GM21447 (cell line): Measurements from ENCODE around the gene PHF5A.
"Not testable (repeated sequence)": the region's sequence is repeated elsewhere in the genome, so short reads cannot be mapped to it uniquely, and the experiment has no call there.

ENCODE experiments used
- ATAC-seq: cut with Tn5 transposase; IDR thresholded peaks from one replicate; pipeline ENCODE4 v1.9.1; 2021; ENCODE audit not compliant: unreplicated experiment

PHF5A gene

DNA sequence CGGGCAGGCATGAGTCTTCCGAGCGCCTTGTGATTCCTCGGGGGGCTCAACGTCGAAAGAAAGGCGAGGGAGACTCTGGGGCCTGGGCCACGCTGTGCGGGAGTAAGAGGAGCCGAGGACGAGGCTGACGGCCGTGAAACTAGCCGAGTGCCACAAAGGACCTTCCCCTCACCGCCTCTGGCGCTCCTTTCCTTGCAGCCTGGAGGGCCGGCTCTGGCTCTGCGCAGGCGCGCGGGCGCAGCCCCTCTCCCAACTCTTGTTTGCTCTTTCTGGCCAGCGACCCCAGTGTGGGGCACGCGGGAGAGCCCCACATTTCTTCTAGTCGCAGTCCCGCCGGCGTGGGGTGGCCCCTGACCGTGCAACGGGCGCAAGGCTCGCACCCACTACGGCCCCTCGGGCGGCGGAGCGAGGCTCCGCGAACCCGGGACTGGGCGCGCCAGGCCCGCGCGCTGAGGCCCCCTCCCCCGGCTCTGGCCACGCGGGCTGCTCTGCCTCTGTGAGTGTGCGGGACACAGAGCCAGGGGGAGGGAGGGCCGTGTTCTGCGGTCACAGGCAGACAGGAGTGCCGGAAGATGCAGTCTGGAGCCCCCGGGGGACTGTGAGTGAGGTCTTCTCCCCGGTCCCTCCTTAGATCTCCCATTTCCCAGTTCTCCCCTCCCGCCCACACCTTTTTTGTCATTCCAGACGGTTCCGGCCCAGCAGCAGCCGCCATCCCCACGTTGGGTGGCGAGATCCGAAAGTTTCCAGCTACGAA lies 20.9 kb downstream of the PHF5A start:
- ATAC-seq: no peak

- peak; percentile 30 for ATAC-seq
Measured at GRCh38 chr22:41446639-41447434, 21.7 kb downstream of the PHF5A start, which contains the start of gene TOB2. Gene TOB2 (minus strand): TSS chr22:41446801. CDS start chr22:41437345, 9,456 bp downstream.

DNA sequence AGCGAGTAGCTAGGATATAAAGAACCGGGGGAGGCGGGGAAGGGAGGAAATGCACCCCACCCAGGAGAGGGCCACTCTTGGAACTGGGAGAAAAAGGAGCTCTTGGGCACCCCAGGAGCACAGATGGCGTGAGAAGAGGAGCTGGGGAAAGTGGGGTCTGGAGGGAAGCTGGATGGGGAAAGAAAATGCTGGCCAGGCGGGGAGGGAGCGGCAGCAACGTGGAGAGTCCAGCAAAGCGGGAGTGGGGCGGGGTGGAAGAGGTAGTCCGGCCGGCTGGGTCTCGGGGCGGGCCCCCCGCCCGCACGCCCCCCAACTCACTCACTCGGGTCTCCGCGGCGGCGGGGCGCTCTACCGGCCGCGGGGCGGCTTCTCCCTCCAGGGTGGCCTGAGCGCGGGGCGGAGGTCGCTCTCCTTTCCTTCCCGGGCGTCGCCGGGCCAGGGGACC lies 22.4 kb downstream of the PHF5A start:
- no peak for ATAC-seq

- no peak for ATAC-seq
Measured at GRCh38 chr22:41445129-41446056, 23.1 kb downstream of the PHF5A start.

DNA sequence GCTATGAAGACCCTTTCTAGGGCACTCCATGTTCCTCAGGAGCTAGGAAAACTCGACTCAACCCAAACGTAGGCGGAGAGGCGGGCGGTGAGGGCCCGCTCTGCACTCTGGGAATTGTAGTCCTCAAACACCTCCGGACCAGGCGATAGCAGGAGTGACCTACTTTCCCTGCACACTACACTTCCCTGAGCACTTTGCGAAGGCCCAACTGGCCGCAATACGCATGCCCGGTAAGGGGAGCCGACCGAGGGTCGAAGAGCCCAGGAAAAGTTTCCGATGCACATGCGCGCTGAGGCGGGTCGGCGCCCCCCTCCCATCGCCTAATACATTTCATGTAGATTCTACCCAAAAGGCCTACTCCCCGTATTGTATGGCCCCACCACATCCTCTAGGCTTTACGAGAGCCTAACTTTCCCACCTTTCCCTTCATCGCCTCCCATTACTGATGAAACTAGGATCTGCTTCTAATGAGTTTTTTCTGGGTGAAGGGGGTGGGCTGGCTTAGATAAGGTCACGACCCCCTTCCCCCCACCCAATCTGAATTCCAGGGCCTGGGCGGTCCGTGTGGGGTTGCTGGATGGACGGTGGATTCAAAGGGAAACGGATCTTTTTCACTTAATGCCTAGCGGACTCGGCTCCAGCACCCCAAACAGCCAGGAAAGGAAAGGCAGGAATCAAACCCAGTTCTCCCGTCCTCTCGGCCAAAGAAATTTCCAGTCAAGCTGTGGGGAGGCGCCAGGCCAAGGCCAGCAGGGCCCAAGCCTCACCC lies 23.9 kb downstream of the PHF5A start:
- peak; percentile 46 for ATAC-seq

GRCh38 chr22:41442240-41442792 lies 26.2 kb downstream of the PHF5A start:
- no peak for ATAC-seq

GRCh38 chr22:41440511-41440910 lies 28.0 kb downstream of the PHF5A start:
- not testable (repeated sequence) for ATAC-seq

DNA sequence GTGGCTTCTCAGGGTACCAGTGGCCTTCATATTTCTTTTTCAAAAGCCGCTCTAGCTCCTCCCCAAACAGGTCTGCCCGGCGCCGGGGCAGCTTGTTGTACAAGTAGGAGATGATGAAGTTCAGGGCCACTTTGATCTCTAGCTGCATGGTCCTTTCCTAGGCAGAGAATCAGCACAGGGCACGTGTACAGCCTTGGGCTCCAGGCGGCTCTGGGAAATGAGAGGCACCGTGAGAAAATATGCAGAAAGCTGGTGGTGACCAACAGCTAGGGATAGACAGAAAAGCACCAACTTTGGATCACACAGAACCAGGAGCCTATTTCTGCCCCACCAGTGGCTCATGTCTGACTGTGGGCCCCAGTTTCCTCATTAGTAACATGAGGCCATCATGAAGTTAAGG lies 31.3 kb downstream of the PHF5A start:
- no peak for ATAC-seq

GRCh38 chr22:41436322-41437113 lies 32.0 kb downstream of the PHF5A start:
- ATAC-seq: no peak

DNA sequence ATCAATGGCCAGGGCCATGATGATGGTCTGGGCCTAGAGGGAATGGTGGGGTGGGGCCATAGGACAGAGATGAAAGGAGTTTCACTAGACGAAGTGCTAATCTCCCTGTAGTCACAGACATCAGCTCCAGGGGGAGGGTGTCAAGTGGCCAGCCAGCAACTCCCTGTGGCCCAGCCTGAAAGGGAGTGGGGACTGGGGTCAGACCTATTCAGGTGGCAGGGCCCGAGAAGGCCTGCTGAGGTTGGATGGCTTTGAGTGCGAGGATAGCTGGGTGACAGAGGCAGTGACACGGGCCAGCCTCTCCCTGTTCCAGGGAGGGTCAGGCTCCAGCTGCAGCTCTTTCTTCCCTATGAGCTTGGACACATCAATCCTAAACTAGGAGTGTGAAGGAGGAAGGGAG lies 32.9 kb downstream of the PHF5A start:
- no peak for ATAC-seq

GRCh38 chr22:41434361-41435003 lies 34.0 kb downstream of the PHF5A start:
- ATAC-seq: not testable (repeated sequence)

- ATAC-seq: not testable (repeated sequence)
Measured at GRCh38 chr22:41433480-41433879, 35.0 kb downstream of the PHF5A start.

GRCh38 chr22:41431656-41432055 lies 36.8 kb downstream of the PHF5A start:
- ATAC-seq: no peak

DNA sequence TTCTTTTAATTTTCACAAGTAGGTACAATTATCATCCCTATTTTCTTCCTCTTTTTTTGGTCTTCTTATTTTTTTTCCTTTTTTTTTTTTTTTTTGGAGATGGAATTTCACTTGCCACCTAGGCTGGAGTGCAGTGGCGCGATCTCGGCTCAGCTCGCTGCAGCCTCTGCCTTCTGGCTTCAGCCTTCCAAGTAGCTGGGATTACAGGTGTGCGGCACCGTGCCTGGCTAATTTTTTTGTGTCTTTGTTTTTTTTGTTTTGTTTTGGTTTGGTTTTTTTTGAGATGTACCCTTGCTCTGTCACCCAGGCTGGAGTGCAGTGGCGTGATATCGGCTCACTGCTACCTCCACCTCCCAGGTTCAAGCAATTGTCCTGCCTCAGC lies 38.5 kb downstream of the PHF5A start:
- no peak for ATAC-seq

DNA sequence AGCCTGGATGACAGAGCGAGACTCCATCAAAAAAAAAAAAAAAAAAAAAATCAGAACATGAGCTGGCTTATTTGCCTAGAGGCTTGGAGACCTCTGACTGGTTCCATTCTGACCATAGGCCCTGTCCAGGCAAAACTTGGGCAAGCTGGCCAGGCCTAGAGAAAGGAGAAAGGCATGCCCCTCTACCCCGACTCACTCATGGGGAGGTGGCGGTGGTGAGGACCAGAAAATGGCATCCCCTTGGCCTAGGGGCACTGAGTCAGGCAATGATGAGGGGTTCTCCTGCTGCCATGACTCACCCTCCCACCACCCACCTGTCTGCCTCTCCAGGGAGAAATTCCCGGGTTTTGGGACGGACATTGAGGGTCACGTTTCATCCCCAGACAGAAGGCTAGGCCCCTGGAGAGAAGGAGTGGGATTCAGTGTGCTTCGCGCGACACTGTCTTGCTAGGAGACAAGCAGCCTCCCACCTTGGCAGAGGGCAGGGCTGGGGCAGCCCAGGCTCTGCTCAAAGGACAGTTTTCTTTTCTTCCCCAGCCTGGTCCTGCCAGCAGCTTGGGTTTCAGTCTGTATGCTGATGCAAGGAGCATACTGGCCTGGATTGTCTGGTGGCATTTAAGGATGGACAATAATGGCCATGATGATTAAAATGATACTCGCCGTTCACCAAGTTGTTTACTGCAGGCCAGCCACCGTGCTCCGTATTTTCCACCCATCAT lies 39.1 kb downstream of the PHF5A start:
- ATAC-seq: no peak

- ATAC-seq: no peak
Measured at GRCh38 chr22:41425660-41426365, 42.7 kb downstream of the PHF5A start.

GRCh38 chr22:41418717-41419116 lies 49.8 kb downstream of the PHF5A start:
- no peak for ATAC-seq
